PC-3 (cell line): ENCODE data around the gene ADD1. TPM values are rescaled to one million over a fixed set of nuclear protein-coding genes. Genes with fewer than 3 reads are reported as not detected.

Source experiments
- ATAC-seq: fragments of 200-7000 bp; cut with Tn5 transposase; 2 replicates; pipeline ENCODE4 v1.9.1; 2020; ENCODE audit warnings: mild to moderate bottlenecking, moderate library complexity
- BruUV-seq: library from RNA; stranded (reverse); fragments of 400-500 nt; replicated peaks from 2 replicates; lab custom pipeline; 2021; lab: Mats Ljungman, UMichigan
- CTCF ChIA-PET: fragments of 300-600 bp; sonication (Branson Sonifier 250); formaldehyde crosslinking; loops from one replicate; lab custom pipeline; 2022; ENCODE audit warnings: antibody characterized with exemption; lab: Charles Lee
- POLR2A ChIA-PET: fragments of 300-600 bp; sonication (Branson Sonifier 250); formaldehyde crosslinking; loops from one replicate; lab custom pipeline; 2022; ENCODE audit warnings: antibody characterized with exemption; ENCODE audit not compliant: unreplicated experiment; lab: Charles Lee
- DNase-seq: peaks from one replicate; pipeline ENCODE4 v3.0.0-alpha.2; 2015
- H2AFZ ChIP-seq: fragments of 300-600 bp; sonication (generic); 2 replicates; pipeline ENCODE4 v1.6.0; 2016; ENCODE audit warnings: antibody characterized with exemption, low read length
- H3F3A ChIP-seq: fragments of 300-600 bp; sonication (generic); one replicate; pipeline ENCODE4 v1.6.0; 2017; ENCODE audit warnings: antibody characterized with exemption, low read length, control low read depth, mild to moderate bottlenecking; ENCODE audit not compliant: unreplicated experiment
- H3K27ac ChIP-seq: fragments of 300-600 bp; sonication (generic); 2 replicates; pipeline ENCODE4 v1.5.1; 2016; ENCODE audit warnings: mild to moderate bottlenecking, low read length
- H3K27me3 ChIP-seq: fragments of 300-600 bp; sonication (generic); 2 replicates; pipeline ENCODE4 v1.6.1; 2016; ENCODE audit warnings: low read length, mixed read lengths
- H3K36me3 ChIP-seq: fragments of 300-600 bp; sonication (generic); 2 replicates; pipeline ENCODE4 v1.6.1; 2016; ENCODE audit warnings: low read depth, mixed run types, low read length, mixed read lengths
- H3K4me1 ChIP-seq: fragments of 300-600 bp; sonication (generic); 2 replicates; pipeline ENCODE4 v1.5.1; 2016; ENCODE audit warnings: low read length; ENCODE audit not compliant: insufficient read depth
- H3K4me2 ChIP-seq: fragments of 300-600 bp; sonication (generic); 2 replicates; pipeline ENCODE4 v1.6.0; 2016; ENCODE audit warnings: low read length
- H3K4me3 ChIP-seq: fragments of 300-600 bp; sonication (generic); 2 replicates; pipeline ENCODE4 v1.5.1; 2016; ENCODE audit warnings: mild to moderate bottlenecking, low read length, mixed read lengths
- H3K79me2 ChIP-seq: fragments of 300-600 bp; sonication (generic); 2 replicates; pipeline ENCODE4 v1.6.1; 2017; ENCODE audit warnings: low read length, mixed read lengths
- H3K9ac ChIP-seq: fragments of 300-600 bp; sonication (generic); 2 replicates; pipeline ENCODE4 v1.6.0; 2016; ENCODE audit warnings: mild to moderate bottlenecking, low read length
- H3K9me2 ChIP-seq: fragments of 300-600 bp; sonication (generic); replicated peaks from 2 replicates; pipeline ENCODE4 v1.6.1; 2016; ENCODE audit warnings: mixed run types, low read length, mixed read lengths
- H3K9me3 ChIP-seq: fragments of 300-600 bp; sonication (generic); 2 replicates; pipeline ENCODE4 v1.6.1; 2016; ENCODE audit warnings: low read length, mixed read lengths
- H4K20me1 ChIP-seq: fragments of 300-600 bp; sonication (generic); 2 replicates; pipeline ENCODE4 v1.6.1; 2016; ENCODE audit warnings: low read length, mixed read lengths
- EZH2 ChIP-seq: fragments of 300-600 bp; sonication (generic); IDR thresholded peaks from one replicate; pipeline ENCODE4 v1.6.1; 2017; ENCODE audit warnings: antibody characterized with exemption, mild to moderate bottlenecking, low read length; ENCODE audit not compliant: unreplicated experiment
- EZH2phosphoT487 ChIP-seq: fragments of 300-600 bp; sonication (generic); IDR thresholded peaks from 2 replicates; pipeline ENCODE4 v1.6.1; 2018; ENCODE audit warnings: mild to moderate bottlenecking, antibody characterized with exemption, low read length, borderline replicate concordance
- intact Hi-C: fragments of 100-400 bp; cut with micrococcal nuclease; formaldehyde crosslinking; loops from 2 replicates; pipeline ENCODE4 v1.9.0; 2023
- total RNA-seq: library from RNA; depleted of rRNA; stranded (reverse); fragments of >200 nt; gene quantifications from 2 replicates; pipeline ENCODE4 v1.2.3, GENCODE V29; 2014
- TF ChIP-seq, protein P1 (sequence below): fragments of 300-600 bp; sonication (generic); conservative IDR thresholded peaks from 2 replicates; pipeline ENCODE4 v1.5.1; 2017; ENCODE audit warnings: antibody characterized with exemption, low read depth, mild to moderate bottlenecking, low read length

The ADD1 gene
- total RNA-seq, 1 experiment from 2014 or later = 118 TPM

GRCh38 chr4:2802618-2803531 is 40.8 kb upstream of the ADD1 start:
- H3K36me3 ChIP-seq = no peaks in the 10 kb centered on the region
- no peaks in the 10 kb centered on the region for H3K79me2 ChIP-seq
- H3K27me3 ChIP-seq = no peaks in the 10 kb centered on the region
- TF ChIP-seq EZH2 = no peak
- TF ChIP-seq, protein P1, sequence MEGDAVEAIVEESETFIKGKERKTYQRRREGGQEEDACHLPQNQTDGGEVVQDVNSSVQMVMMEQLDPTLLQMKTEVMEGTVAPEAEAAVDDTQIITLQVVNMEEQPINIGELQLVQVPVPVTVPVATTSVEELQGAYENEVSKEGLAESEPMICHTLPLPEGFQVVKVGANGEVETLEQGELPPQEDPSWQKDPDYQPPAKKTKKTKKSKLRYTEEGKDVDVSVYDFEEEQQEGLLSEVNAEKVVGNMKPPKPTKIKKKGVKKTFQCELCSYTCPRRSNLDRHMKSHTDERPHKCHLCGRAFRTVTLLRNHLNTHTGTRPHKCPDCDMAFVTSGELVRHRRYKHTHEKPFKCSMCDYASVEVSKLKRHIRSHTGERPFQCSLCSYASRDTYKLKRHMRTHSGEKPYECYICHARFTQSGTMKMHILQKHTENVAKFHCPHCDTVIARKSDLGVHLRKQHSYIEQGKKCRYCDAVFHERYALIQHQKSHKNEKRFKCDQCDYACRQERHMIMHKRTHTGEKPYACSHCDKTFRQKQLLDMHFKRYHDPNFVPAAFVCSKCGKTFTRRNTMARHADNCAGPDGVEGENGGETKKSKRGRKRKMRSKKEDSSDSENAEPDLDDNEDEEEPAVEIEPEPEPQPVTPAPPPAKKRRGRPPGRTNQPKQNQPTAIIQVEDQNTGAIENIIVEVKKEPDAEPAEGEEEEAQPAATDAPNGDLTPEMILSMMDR = no peak
- POLR2A ChIA-PET = no interaction called here
- no peaks in the 10 kb centered on the region for H3K9me3 ChIP-seq
- no peak overlapping the region for H3K4me2 ChIP-seq
- H3K4me3 ChIP-seq = no peak overlapping the region
- H3K9me2 ChIP-seq = no peaks in the 10 kb centered on the region
- CTCF ChIA-PET = no interaction called here
- intact Hi-C loops = no loop called here
- DNase-seq = no peak
- no peak for ATAC-seq
- H3K9ac ChIP-seq = no peak overlapping the region
- H2AFZ ChIP-seq = no peak overlapping the region
- BruUV-seq = no TSS peak
- H3K27ac ChIP-seq = no peak overlapping the region
- no peaks in the 10 kb centered on the region for H3F3A ChIP-seq
- no peaks in the 10 kb centered on the region for H4K20me1 ChIP-seq
- H3K4me1 ChIP-seq = peaks cover 18% of the 10 kb centered on the region

- BruUV-seq = no TSS peak
- Histone ChIP-seq H4K20me1 (no peaks in the 10 kb centered on the region), H3K27me3 (no peaks in the 10 kb centered on the region), H2AFZ (no peak overlapping the region), H3K79me2 (no peaks in the 10 kb centered on the region), H3K4me2 (no peak overlapping the region), H3K4me1 (peaks cover 18% of the 10 kb centered on the region), H3F3A (no peaks in the 10 kb centered on the region), H3K9me2 (no peaks in the 10 kb centered on the region), H3K9me3 (no peaks in the 10 kb centered on the region), H3K4me3 (no peak overlapping the region), H3K36me3 (no peaks in the 10 kb centered on the region), H3K9ac (no peak overlapping the region), H3K27ac (no peak overlapping the region)
- TF ChIP-seq EZH2phosphoT487 (no peak), EZH2 (no peak)
- TF ChIP-seq, protein P1 = no peak
- peak; percentile 6; the same call in 1 of the 2 replicates for ATAC-seq
- CTCF ChIA-PET = no interaction called here
- peak; percentile 50 for DNase-seq
- intact Hi-C loops = no loop called here
- POLR2A ChIA-PET = no interaction called here
Observed at GRCh38 chr4:2803624-2804448, 39.8 kb upstream of the ADD1 start.
